ENCODE results near the gene GLTP.
"Not testable (repeated sequence)": the region's sequence is repeated elsewhere in the genome, so short reads cannot be mapped to it uniquely, and the experiment has no call there.

GLTP gene

GRCh38 chr12:109873653-109874052, 6.7 kb downstream of the GLTP start:
- Histone ChIP-seq H3K9me3 (ENCODE audit: control insufficient read depth, insufficient read depth, low read length) (no peaks in the 10 kb centered on the region), H3K4me1 (ENCODE audit: control insufficient read depth, insufficient read depth, low read length) (peaks cover 6% of the 10 kb centered on the region), H3K27me3 (ENCODE audit: control insufficient read depth, insufficient read depth, low read length) (no peaks in the 10 kb centered on the region), H3K36me3 (ENCODE audit: control insufficient read depth, insufficient read depth, low read length) (peaks cover 2% of the 10 kb centered on the region), H3K9ac (ENCODE audit: low read depth, low read length) (no peak overlapping the region), H3K4me3 (ENCODE audit: low read depth, low read length) (no peak overlapping the region)

GRCh38 chr12:109871668-109872314, 8.6 kb downstream of the GLTP start:
- peaks cover 2% of the 10 kb centered on the region for H3K36me3 ChIP-seq (ENCODE audit: control insufficient read depth, insufficient read depth, low read length)
- H3K9me3 ChIP-seq (ENCODE audit: control insufficient read depth, insufficient read depth, low read length), result no peaks in the 10 kb centered on the region
- H3K4me1 ChIP-seq (ENCODE audit: control insufficient read depth, insufficient read depth, low read length), result peaks cover 3% of the 10 kb centered on the region
- no peak overlapping the region for H3K4me3 ChIP-seq (ENCODE audit: low read depth, low read length)
- H3K27me3 ChIP-seq (ENCODE audit: control insufficient read depth, insufficient read depth, low read length), result no peaks in the 10 kb centered on the region
- no peak overlapping the region for H3K9ac ChIP-seq (ENCODE audit: low read depth, low read length)

GRCh38 chr12:109870648-109871047, 9.7 kb downstream of the GLTP start:
- peaks cover 3% of the 10 kb centered on the region for H3K4me1 ChIP-seq (ENCODE audit: control insufficient read depth, insufficient read depth, low read length)
- no peaks in the 10 kb centered on the region for H3K9me3 ChIP-seq (ENCODE audit: control insufficient read depth, insufficient read depth, low read length)
- H3K4me3 ChIP-seq (ENCODE audit: low read depth, low read length), result no peak overlapping the region
- peaks cover 2% of the 10 kb centered on the region for H3K36me3 ChIP-seq (ENCODE audit: control insufficient read depth, insufficient read depth, low read length)
- no peaks in the 10 kb centered on the region for H3K27me3 ChIP-seq (ENCODE audit: control insufficient read depth, insufficient read depth, low read length)
- no peak overlapping the region for H3K9ac ChIP-seq (ENCODE audit: low read depth, low read length)

GRCh38 chr12:109868182-109869051, 11.9 kb downstream of the GLTP start:
- no peak overlapping the region for H3K4me3 ChIP-seq (ENCODE audit: low read depth, low read length)
- peaks cover 3% of the 10 kb centered on the region for H3K4me1 ChIP-seq (ENCODE audit: control insufficient read depth, insufficient read depth, low read length)
- no peaks in the 10 kb centered on the region for H3K9me3 ChIP-seq (ENCODE audit: control insufficient read depth, insufficient read depth, low read length)
- no peak overlapping the region for H3K9ac ChIP-seq (ENCODE audit: low read depth, low read length)
- no peaks in the 10 kb centered on the region for H3K27me3 ChIP-seq (ENCODE audit: control insufficient read depth, insufficient read depth, low read length)
- peaks cover 2% of the 10 kb centered on the region for H3K36me3 ChIP-seq (ENCODE audit: control insufficient read depth, insufficient read depth, low read length)

- no peak overlapping the region for H3K9ac ChIP-seq (ENCODE audit: low read depth, low read length)
- H3K27me3 ChIP-seq (ENCODE audit: control insufficient read depth, insufficient read depth, low read length), result no peaks in the 10 kb centered on the region
- no peaks in the 10 kb centered on the region for H3K9me3 ChIP-seq (ENCODE audit: control insufficient read depth, insufficient read depth, low read length)
- H3K36me3 ChIP-seq (ENCODE audit: control insufficient read depth, insufficient read depth, low read length), result peaks cover 3% of the 10 kb centered on the region
- H3K4me3 ChIP-seq (ENCODE audit: low read depth, low read length), result no peak overlapping the region
- no peaks in the 10 kb centered on the region for H3K4me1 ChIP-seq (ENCODE audit: control insufficient read depth, insufficient read depth, low read length)
Measured at GRCh38 chr12:109864916-109865315, 15.4 kb downstream of the GLTP start.

GRCh38 chr12:109863847-109864712, 16.3 kb downstream of the GLTP start:
- Histone ChIP-seq H3K4me3 (ENCODE audit: low read depth, low read length) (no peak overlapping the region), H3K27me3 (ENCODE audit: control insufficient read depth, insufficient read depth, low read length) (no peaks in the 10 kb centered on the region), H3K4me1 (ENCODE audit: control insufficient read depth, insufficient read depth, low read length) (no peaks in the 10 kb centered on the region), H3K36me3 (ENCODE audit: control insufficient read depth, insufficient read depth, low read length) (peaks cover 3% of the 10 kb centered on the region), H3K9ac (ENCODE audit: low read depth, low read length) (no peak overlapping the region), H3K9me3 (ENCODE audit: control insufficient read depth, insufficient read depth, low read length) (no peaks in the 10 kb centered on the region)

- H3K27me3 ChIP-seq (ENCODE audit: control insufficient read depth, insufficient read depth, low read length); H3K4me1 ChIP-seq (ENCODE audit: control insufficient read depth, insufficient read depth, low read length); H3K36me3 ChIP-seq (ENCODE audit: control insufficient read depth, insufficient read depth, low read length); H3K9ac ChIP-seq (ENCODE audit: low read depth, low read length); H3K9me3 ChIP-seq (ENCODE audit: control insufficient read depth, insufficient read depth, low read length); H3K4me3 ChIP-seq (ENCODE audit: low read depth, low read length): not testable (repeated sequence)
Measured at GRCh38 chr12:109862491-109862890, 17.9 kb downstream of the GLTP start.

- Histone ChIP-seq H3K27me3 (ENCODE audit: control insufficient read depth, insufficient read depth, low read length) (no peaks in the 10 kb centered on the region), H3K4me1 (ENCODE audit: control insufficient read depth, insufficient read depth, low read length) (no peaks in the 10 kb centered on the region), H3K4me3 (ENCODE audit: low read depth, low read length) (no peak overlapping the region), H3K9ac (ENCODE audit: low read depth, low read length) (no peak overlapping the region), H3K36me3 (ENCODE audit: control insufficient read depth, insufficient read depth, low read length) (peaks cover 3% of the 10 kb centered on the region), H3K9me3 (ENCODE audit: control insufficient read depth, insufficient read depth, low read length) (no peaks in the 10 kb centered on the region)
Measured at GRCh38 chr12:109861689-109862314, 18.5 kb downstream of the GLTP start.

GRCh38 chr12:109860977-109861376, 19.4 kb downstream of the GLTP start:
- Histone ChIP-seq H3K4me3 (ENCODE audit: low read depth, low read length) (no peak overlapping the region), H3K9ac (ENCODE audit: low read depth, low read length) (no peak overlapping the region), H3K4me1 (ENCODE audit: control insufficient read depth, insufficient read depth, low read length) (no peaks in the 10 kb centered on the region), H3K9me3 (ENCODE audit: control insufficient read depth, insufficient read depth, low read length) (no peaks in the 10 kb centered on the region), H3K36me3 (ENCODE audit: control insufficient read depth, insufficient read depth, low read length) (peaks cover 5% of the 10 kb centered on the region), H3K27me3 (ENCODE audit: control insufficient read depth, insufficient read depth, low read length) (no peaks in the 10 kb centered on the region)

GRCh38 chr12:109858764-109859163, 21.6 kb downstream of the GLTP start:
- no peaks in the 10 kb centered on the region for H3K27me3 ChIP-seq (ENCODE audit: control insufficient read depth, insufficient read depth, low read length)
- no peak overlapping the region for H3K4me3 ChIP-seq (ENCODE audit: low read depth, low read length)
- H3K36me3 ChIP-seq (ENCODE audit: control insufficient read depth, insufficient read depth, low read length), result peaks cover 11% of the 10 kb centered on the region
- no peak overlapping the region for H3K9ac ChIP-seq (ENCODE audit: low read depth, low read length)
- H3K4me1 ChIP-seq (ENCODE audit: control insufficient read depth, insufficient read depth, low read length), result no peaks in the 10 kb centered on the region
- no peaks in the 10 kb centered on the region for H3K9me3 ChIP-seq (ENCODE audit: control insufficient read depth, insufficient read depth, low read length)

GRCh38 chr12:109857715-109858114, 22.6 kb downstream of the GLTP start:
- Histone ChIP-seq H3K4me1 (ENCODE audit: control insufficient read depth, insufficient read depth, low read length) (no peaks in the 10 kb centered on the region), H3K9me3 (ENCODE audit: control insufficient read depth, insufficient read depth, low read length) (no peaks in the 10 kb centered on the region), H3K36me3 (ENCODE audit: control insufficient read depth, insufficient read depth, low read length) (peaks cover 11% of the 10 kb centered on the region), H3K27me3 (ENCODE audit: control insufficient read depth, insufficient read depth, low read length) (no peaks in the 10 kb centered on the region), H3K4me3 (ENCODE audit: low read depth, low read length) (no peak overlapping the region), H3K9ac (ENCODE audit: low read depth, low read length) (no peak overlapping the region)
